HG02763 (cell line): ENCODE measurements around the gene SNX22.
"Not testable (repeated sequence)": the region's sequence is repeated elsewhere in the genome, so short reads cannot be mapped to it uniquely, and the experiment has no call there.

ENCODE experiments used
- ATAC-seq: cut with Tn5 transposase; IDR thresholded peaks from one replicate; pipeline ENCODE4 v1.9.1; 2021; ENCODE audit warnings: mild to moderate bottlenecking, moderate library complexity; ENCODE audit not compliant: unreplicated experiment

The SNX22 gene

DNA sequence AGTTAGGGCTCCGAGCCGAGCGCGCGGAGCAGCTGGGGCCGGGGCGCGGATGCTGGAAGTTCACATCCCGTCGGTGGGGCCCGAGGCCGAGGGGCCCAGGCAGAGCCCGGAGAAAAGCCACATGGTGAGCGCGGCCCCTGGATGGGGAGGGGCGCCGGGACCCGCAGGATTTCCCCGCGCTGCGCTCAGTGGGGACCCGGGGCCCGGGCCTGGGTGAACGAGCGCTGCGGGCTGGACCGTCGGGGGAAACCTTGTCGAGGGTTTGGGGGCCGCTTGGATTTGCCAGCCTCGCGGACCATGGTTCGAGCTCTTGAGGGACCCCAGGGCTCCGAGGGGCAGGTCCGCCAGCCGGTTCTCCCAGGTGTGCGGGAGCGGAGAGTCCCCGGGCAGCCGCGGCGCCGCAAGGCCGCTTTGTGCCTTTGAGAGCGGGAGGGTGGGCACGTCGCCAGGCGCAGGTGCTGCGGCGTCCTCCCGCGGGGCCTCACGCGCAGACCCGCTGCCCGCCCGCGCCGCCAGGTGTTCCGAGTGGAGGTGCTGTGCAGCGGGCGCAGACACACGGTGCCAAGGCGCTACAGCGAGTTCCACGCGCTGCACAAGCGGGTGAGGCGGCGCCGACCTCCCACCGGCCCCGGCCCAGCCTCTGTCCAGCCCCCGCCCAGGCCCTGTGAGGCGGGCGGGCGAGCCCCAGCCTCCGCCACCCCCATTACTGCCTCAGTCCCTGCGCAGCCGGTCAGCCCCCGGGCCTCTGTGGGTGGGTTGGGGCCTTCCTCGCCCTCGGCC is at the start of gene SNX22:
SNX22 (plus strand) TSS at position 5 of the 780 bp plus-strand sequence; CDS start at position 50, 45 bp downstream.
- ATAC-seq: no peak

GRCh38 chr15:64102497-64102896 is 49.0 kb upstream of the SNX22 start:
- no peak for ATAC-seq

- ATAC-seq: no peak
Observed at GRCh38 chr15:64105113-64105704, 46.3 kb upstream of the SNX22 start.

GRCh38 chr15:64107337-64107736 is 44.2 kb upstream of the SNX22 start:
- no peak for ATAC-seq

DNA sequence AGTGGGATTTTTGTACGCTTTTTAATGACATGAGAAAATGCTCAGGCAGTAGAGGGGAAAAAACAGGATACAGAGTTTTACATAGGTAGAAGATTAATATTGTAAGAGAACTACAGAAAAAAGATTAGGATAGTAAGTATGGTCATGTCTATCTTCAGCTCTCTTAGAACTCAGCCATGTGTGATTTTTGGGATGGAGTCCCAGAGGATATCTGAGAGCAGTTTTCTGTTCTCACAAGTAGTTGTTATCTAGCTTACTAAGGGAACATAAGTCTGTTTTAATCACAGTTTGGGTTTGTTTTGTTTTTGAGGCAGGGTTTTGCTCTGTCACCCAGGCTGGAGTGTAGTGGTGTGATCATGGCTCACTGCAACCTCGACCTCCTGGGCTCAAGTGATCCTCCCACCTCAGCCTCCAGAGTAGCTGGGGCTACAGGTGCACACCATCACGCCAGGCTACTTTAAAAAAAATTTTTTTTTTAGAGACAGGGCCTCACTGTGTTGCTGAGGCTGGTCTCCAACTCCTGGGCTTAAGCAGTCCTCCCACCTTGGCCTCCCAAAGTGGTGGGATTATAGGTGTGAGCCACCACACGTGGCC is 41.3 kb upstream of the SNX22 start:
- ATAC-seq: not testable (repeated sequence)

DNA sequence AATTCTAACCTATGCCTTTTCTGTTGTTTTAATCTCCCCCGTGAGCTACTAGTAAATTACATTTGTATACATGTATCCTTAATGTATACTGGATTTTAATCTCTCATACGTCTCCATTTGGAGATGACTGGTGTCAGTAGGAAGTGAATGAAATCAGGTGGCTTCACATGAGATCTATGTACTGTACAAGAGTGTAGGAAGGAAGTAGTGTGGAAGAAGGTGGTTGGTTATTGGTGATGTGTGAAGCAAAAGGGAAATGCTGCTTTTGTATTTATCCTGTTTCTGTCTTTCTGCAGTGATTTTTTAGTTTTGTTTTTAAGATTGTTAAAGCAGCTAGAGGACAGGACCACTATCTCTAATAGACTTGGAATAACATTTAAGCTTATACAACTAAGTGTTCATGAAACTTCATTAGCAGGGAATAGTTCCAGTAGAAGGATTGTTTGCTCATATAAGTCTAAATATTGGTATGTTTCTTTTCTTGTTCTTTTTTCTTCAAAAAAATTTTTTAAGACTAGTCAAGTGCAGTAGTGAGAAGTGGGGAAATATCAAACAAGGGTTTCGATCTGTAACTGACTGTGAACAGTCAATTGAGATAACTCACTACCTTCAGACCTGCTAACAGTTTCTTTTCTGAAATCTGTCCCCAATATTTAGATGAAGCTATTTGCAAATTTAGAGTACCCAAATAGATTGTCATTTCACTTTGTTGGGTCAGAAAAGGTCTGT is 40.4 kb upstream of the SNX22 start:
- ATAC-seq: no peak

DNA sequence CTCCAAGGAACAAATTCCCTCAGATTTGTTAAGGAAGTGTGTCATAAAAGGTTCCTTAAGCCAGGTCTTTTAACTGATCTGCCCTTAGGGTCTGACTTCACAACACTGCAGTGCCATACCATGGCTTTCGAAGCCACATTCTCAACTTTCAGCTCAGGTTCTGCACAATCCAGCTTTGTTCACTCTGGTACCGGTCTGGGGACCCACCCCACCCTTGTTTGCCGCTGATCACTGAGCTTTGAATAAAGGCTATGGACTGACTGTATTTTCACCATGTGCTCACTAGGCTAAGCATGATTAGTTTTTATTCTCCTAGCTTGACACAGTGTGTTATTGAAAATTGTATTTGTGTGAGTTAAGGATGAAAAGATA is 39.9 kb upstream of the SNX22 start:
- no peak for ATAC-seq

GRCh38 chr15:64112073-64112772 is 39.3 kb upstream of the SNX22 start:
- no peak for ATAC-seq

DNA sequence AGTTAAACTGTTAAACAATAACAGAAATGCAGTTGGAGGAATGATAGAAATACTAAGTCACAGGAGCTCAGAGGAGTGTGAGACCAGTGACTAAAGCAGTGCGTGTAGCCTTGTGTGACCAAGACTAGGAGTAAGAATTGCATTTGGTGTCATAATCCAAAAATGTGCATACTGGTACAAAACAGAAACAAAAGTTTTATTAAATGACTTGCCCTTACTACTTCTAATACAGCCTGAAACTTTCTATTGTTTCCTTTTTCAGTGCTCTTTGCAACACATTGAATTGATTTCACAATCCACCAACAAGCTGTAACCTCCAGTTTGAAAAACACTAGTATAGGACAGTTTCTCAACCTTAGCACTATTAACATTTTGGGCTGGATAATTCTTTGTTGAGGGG is 38.6 kb upstream of the SNX22 start:
- ATAC-seq: no peak

GRCh38 chr15:64117759-64118487 is 33.6 kb upstream of the SNX22 start:
- no peak for ATAC-seq

DNA sequence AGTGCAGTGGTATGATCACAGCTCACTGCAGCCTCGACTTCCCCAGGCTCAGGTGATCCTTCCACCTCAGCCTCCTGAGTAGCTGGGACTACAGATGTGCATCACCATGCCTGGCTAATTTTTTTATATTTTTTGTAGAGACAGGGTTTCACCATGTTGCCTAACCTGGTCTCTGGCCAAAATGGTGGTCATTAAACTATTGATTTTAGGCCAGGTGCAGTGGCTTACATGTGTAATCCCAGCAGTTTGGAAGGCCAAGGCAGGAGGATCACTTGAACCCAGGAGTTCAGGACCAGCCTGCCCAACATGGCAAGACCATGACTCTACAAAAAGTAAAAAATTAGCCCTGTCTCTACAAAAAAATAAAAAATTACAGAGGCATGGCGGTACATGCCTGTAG is 31.2 kb upstream of the SNX22 start:
- not testable (repeated sequence) for ATAC-seq

DNA sequence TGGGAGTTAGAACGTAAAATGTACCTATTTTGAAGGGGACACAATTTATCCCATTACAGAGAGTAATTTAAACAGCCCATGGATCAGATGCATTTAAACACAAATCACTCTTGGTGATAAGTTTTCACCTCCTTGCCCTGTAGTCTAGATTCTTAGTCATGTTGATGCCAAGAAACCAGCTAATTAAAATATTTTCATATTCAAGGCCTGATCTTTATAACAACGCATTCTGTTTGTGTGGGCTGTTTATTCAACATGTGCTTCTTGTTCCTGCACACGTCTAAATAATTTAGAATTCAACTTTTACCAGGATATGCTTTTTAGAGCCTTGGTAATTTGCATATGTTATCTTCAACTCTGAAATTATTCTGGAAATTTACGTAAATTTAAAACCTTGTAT is 29.9 kb upstream of the SNX22 start:
- no peak for ATAC-seq

DNA sequence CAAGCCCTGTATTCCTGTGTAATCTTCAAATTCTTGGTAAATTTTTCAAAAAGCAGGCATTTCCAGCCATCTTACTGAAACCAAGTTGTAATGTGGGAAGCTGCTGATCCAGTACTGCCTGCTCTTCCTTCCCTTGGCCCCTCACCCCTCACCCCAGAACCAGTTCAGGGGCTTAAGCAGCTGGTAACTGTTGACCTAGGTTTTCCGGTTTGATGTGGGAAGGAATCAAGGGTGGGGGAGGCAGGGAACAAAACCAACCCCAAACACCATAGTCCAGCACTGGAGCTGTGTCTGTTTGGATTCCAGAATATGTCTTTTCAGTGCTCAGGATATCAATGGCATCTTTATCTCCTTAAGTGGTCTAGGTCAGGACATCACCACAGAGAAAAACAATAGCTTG is 29.1 kb upstream of the SNX22 start:
- no peak for ATAC-seq

DNA sequence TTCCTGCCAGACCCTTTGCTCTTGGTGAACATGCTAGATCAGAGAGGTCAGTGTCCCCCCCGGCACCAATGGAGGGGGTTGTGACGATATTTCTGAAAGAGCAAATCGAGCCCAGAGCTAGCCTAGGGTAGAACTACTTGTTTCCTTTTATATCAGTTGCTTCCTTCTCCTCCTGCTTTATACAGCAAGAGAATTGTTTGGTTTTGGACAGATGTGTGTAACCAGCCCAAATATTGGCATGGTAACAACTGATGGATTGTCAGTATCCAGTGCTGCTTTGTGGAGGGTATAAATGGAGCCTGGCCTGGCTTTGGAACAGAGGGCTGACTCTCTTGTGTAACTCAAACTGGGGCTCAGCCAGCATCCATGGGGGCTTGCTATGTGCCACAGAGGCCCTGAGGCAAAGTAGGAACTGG is 28.6 kb upstream of the SNX22 start:
- no peak for ATAC-seq

DNA sequence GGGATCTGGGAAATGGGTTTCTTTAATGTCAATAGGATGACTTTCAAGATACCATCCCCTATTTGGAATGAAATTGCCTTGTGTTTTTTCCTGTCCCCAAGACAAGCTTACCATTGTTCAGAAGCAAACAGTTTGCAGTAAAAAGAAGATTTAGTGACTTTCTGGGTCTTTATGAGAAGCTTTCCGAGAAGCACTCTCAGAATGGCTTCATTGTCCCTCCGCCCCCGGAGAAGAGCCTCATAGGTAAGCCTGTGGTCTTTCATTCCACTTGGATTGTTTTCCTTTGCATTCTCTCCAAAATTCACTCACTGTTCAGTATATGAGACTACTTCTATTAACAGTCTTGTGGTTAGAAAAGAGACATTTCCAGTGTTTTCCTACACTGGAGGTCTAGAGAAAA is 25.6 kb upstream of the SNX22 start:
- no peak for ATAC-seq

DNA sequence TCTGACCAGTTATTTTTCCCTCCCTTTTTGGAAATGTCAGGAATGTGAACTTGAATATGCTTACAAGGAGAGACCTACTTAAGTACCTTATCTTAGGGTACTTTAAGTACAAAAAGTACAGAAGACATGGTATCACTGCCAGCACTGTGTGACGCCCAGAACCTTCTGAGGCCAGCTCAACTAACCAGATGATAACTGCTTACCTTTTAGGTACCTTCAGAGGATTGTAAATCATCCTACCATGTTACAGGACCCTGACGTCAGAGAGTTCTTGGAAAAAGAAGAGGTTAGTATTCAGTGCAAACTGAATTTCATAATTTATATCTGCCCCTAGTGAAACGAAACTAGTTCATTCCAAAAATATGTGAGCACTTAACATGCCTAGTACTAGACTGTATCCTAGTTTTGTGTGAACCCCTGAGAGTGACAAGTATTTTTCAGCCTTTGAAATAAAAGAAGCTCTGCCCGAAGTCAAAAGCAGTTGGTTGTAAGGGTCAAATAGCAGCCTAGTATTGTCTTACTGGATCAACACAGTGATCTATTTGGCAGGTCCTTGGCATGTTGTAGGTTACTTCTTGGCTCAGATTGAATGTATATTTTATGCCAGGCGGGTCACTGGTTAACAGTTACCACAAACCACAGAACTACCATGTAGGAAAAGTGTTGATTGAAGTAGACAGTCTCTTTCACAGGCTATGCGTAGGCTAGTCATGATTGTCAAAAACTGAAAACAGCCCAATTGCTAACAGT is 23.8 kb upstream of the SNX22 start:
- ATAC-seq: no peak

DNA sequence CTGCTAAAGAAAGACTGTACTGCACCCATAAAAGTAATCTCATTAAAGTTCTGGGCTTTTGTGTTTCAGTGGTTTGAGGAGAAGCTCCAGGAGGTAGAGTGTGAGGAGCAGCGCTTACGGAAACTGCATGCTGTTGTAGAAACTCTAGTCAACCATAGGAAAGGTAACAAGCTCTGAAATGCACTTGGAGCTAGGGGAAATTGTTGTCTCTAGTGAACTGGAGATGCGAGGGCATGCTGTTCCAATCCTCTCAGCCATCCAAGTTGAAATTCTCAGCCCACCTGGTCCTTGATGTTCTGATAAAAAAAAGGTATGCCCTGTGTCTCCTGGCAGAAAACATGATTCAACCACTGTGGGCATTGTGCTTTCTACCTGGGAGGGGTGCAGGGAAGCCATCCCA is 21.4 kb upstream of the SNX22 start:
- ATAC-seq: no peak

DNA sequence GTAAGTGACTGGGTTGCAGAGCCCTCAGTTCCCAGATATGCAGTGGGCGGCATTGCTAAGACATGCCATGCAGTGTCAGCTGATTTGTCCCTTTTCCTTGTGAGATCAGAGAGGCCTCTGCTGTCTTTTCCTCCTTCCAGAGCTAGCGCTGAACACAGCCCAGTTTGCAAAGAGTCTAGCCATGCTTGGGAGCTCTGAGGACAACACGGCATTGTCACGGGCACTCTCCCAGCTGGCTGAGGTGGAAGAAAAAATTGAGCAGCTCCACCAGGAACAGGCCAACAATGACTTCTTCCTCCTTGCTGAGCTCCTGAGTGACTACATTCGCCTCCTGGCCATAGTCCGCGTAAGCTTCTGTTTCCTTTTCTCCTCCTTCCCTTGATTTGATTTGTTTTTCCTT is 20.0 kb upstream of the SNX22 start:
- no peak for ATAC-seq

DNA sequence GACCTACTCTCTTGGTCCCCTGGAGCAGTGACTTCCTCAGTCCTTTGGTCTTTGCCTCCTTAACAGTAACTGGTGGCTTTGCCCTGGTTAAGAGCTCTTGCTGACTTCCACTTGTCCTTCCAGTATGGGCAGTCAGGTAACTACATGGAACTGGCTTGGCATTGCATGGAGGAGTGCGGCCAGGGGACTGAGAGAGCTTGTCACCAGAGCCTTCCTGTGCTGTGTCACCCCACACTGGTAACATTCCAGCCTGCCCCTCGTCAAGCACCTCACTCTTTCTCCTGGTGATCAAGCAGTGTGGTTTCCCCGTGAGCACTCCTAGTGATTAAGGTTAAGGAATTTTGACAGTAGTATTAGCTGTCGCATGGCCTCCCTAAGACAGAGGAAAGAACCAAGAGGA is 19.3 kb upstream of the SNX22 start:
- ATAC-seq: no peak
